Measurements from ENCODE around the gene REEP2. TPM values are rescaled to one million over a fixed set of nuclear protein-coding genes. Genes with fewer than 3 reads are reported as not detected.

Gene REEP2
- polyA plus RNA-seq, 1 donor from 2014 or later, result 146 TPM

DNA sequence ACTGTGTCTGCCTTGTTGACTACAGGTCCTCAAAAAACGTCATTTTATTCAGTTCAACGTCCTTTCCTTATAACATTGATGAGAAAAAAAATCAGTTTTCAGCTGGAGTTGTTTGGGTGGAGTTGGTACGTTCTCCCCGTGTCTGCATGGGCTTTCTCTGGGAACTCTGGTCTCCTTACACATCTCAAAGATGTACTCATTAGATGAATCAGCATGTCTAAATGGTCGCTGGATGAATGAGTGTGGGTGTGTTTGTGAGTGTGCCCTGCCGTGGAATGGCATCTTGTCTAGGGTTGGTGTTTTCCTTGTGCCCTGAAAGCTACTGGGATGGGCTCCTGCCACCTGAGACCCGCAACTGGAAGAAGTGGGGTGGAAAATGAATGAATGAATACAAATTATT lies 56.5 kb downstream of the REEP2 start:
- no peaks in the 10 kb centered on the region for H3K36me3 ChIP-seq (ENCODE audit: insufficient read depth, low read length)
- H3K79me2 ChIP-seq (replicated peaks; ENCODE audit: insufficient read depth, low read length), result no peaks in the 10 kb centered on the region
- H3K27me3 ChIP-seq (ENCODE audit: insufficient read depth, low read depth, low read length), result no peaks in the 10 kb centered on the region
- H3K4me2 ChIP-seq (ENCODE audit: low read length), result no peak overlapping the region
- H3K27ac ChIP-seq (ENCODE audit: low read length), result no peak overlapping the region
- H3K9ac ChIP-seq (ENCODE audit: low read length), result no peak overlapping the region
- no peak overlapping the region for H2AFZ ChIP-seq (ENCODE audit: low read depth, low read length)
- H4K20me1 ChIP-seq (ENCODE audit: insufficient read depth), result no peaks in the 10 kb centered on the region
- no peaks in the 10 kb centered on the region for H3F3A ChIP-seq (ENCODE audit: insufficient read depth, low read length, poor library complexity, severe bottlenecking)
- H3K9me3 ChIP-seq (ENCODE audit: low read length), result no peaks in the 10 kb centered on the region
- TF ChIP-seq SMC3 (conservative IDR thresholded peaks at IDR 0.05; ENCODE audit: poor library complexity) (no peak), MXI1 (conservative IDR thresholded peaks at IDR 0.05; ENCODE audit: poor library complexity, severe bottlenecking) (no peak), EP300 (conservative IDR thresholded peaks at IDR 0.05; ENCODE audit: poor library complexity, severe bottlenecking) (no peak), POLR2AphosphoS5 (IDR thresholded peaks at IDR 0.05) (no peak), RAD21 (conservative IDR thresholded peaks at IDR 0.05) (no peak), EZH2 (IDR thresholded peaks at IDR 0.05; ENCODE audit: borderline replicate concordance, insufficient read depth, low read length, poor library complexity, severe bottlenecking) (no peak), TAF1 (IDR thresholded peaks at IDR 0.05; ENCODE audit: low read depth) (no peak)
- TF ChIP-seq, protein P1, sequence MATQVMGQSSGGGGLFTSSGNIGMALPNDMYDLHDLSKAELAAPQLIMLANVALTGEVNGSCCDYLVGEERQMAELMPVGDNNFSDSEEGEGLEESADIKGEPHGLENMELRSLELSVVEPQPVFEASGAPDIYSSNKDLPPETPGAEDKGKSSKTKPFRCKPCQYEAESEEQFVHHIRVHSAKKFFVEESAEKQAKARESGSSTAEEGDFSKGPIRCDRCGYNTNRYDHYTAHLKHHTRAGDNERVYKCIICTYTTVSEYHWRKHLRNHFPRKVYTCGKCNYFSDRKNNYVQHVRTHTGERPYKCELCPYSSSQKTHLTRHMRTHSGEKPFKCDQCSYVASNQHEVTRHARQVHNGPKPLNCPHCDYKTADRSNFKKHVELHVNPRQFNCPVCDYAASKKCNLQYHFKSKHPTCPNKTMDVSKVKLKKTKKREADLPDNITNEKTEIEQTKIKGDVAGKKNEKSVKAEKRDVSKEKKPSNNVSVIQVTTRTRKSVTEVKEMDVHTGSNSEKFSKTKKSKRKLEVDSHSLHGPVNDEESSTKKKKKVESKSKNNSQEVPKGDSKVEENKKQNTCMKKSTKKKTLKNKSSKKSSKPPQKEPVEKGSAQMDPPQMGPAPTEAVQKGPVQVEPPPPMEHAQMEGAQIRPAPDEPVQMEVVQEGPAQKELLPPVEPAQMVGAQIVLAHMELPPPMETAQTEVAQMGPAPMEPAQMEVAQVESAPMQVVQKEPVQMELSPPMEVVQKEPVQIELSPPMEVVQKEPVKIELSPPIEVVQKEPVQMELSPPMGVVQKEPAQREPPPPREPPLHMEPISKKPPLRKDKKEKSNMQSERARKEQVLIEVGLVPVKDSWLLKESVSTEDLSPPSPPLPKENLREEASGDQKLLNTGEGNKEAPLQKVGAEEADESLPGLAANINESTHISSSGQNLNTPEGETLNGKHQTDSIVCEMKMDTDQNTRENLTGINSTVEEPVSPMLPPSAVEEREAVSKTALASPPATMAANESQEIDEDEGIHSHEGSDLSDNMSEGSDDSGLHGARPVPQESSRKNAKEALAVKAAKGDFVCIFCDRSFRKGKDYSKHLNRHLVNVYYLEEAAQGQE (IDR thresholded peaks at IDR 0.05; ENCODE audit: borderline replicate concordance), result no peak
- TF ChIP-seq, protein P2, sequence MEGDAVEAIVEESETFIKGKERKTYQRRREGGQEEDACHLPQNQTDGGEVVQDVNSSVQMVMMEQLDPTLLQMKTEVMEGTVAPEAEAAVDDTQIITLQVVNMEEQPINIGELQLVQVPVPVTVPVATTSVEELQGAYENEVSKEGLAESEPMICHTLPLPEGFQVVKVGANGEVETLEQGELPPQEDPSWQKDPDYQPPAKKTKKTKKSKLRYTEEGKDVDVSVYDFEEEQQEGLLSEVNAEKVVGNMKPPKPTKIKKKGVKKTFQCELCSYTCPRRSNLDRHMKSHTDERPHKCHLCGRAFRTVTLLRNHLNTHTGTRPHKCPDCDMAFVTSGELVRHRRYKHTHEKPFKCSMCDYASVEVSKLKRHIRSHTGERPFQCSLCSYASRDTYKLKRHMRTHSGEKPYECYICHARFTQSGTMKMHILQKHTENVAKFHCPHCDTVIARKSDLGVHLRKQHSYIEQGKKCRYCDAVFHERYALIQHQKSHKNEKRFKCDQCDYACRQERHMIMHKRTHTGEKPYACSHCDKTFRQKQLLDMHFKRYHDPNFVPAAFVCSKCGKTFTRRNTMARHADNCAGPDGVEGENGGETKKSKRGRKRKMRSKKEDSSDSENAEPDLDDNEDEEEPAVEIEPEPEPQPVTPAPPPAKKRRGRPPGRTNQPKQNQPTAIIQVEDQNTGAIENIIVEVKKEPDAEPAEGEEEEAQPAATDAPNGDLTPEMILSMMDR (IDR thresholded peaks at IDR 0.05; ENCODE audit: poor library complexity, severe bottlenecking), result no peak
- no peak overlapping the region for H3K4me3 ChIP-seq (ENCODE audit: low read length)
- H3K9me2 ChIP-seq (ENCODE audit: insufficient read depth, low read length), result no peaks in the 10 kb centered on the region

Small RNAs within 50 kb of the gene (small RNA-seq; reads per million reads assigned to genes)
- gene AC113403.1, result 0 reads per million in 3 experiments

Other genes with a start within 250 kb of the REEP2 start
- gene CDC23, start 225.7 kb upstream of the REEP2 start, polyA plus RNA-seq, result 40.8 and 52.9 TPM in 2 replicates
- not detected in 2 replicates for gene GFRA3, start 164.4 kb upstream of the REEP2 start, polyA plus RNA-seq
- gene CDC25C, start 107.3 kb upstream of the REEP2 start, polyA plus RNA-seq, result 0.71 and 1.3 TPM in 2 replicates
- 44.2 and 52.1 TPM in 2 replicates for gene FAM53C, start 100.8 kb upstream of the REEP2 start, polyA plus RNA-seq
- 58.7 and 60.9 TPM in 2 replicates for gene KDM3B, start 86.4 kb upstream of the REEP2 start, polyA plus RNA-seq
- 8.9 and 15.6 TPM in 2 replicates for gene EGR1, start 26.4 kb downstream of the REEP2 start, polyA plus RNA-seq
- 56.9 and 62.1 TPM in 2 replicates for gene ETF1, start 104.2 kb downstream of the REEP2 start, polyA plus RNA-seq
- 270 and 280 TPM in 2 replicates for gene HSPA9, start 136.3 kb downstream of the REEP2 start, polyA plus RNA-seq

Data from neural cell (in vitro differentiated cells).